Measurements from ENCODE around the gene IL37.

DNA sequence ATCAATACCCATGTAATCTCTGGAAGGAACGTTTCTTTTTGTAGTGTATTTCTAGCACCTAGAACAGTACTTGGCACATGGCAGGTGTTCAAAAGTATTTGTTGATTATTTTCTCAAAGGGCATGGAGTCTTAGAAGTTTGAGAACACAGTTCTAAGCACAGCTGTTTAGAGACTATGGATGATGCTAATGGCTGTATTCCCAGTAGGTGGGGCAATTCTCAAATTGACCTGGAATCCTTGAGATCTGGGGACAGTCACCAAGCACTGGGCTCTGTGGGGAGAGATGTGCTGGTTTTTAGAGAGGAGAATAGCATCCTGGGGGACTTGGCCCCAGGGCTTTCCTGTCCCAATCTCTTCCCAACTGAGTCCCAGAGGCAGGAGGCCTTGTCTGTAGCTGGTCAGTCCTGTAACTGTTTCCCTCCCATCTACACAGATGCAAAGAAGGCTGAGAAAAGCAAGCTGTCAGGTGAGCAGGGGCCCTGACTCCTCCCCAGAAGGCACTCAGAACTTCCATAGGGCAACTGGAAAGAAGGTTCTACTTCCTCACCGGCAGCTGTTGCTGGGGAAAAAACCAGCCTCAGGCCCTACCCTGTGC, 49.4 kb downstream of the IL37 start:
- TF ChIP-seq POLR2AphosphoS5 (IDR thresholded peaks at IDR 0.05; ENCODE audit: borderline replicate concordance, low read depth, low read length): no peak
- no peak for TF ChIP-seq EZH2 (IDR thresholded peaks at IDR 0.05)
